Dermis microvascular lymphatic vessel endothelial cell (primary cell): ENCODE data around the gene GALNT18. TPM values are rescaled to one million over a fixed set of nuclear protein-coding genes. Genes with fewer than 3 reads are reported as not detected.

Experiments
- DNase-seq, 2 donors: peaks; one replicate each; pipeline versions ENCODE4 v3.0.0 to v3.0.0-alpha.2; 2010; ENCODE audit warnings: low read depth in 2 of 2
- total RNA-seq: library from RNA; depleted of rRNA; stranded (reverse); fragments of >200 nt; gene quantifications from 2 replicates; pipeline ENCODE4 v1.2.1, GENCODE V29; 2014

GALNT18 gene
- total RNA-seq, 1 donor from 2014 or later = 81.3 TPM

DNA sequence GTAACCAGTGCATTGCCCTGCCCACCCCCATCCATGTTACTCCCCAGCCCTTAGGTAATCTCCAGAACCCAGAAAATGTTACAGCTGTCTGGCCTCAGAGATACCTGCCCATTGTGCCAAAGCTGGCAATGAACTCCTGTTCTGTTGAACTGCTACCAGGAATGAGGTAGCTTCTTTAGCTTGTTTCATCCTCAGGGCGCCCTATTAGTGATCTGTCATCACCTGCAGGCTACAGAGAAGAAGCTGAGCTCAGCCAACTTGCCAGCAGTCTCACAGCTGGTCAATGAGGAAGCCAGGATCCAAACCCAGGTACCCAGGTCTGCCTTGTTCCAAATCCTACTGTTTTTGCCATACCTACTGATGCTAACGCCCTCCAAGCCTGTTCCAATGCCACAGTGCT is 88.7 kb downstream of the GALNT18 start:
- no peak for DNase-seq

DNA sequence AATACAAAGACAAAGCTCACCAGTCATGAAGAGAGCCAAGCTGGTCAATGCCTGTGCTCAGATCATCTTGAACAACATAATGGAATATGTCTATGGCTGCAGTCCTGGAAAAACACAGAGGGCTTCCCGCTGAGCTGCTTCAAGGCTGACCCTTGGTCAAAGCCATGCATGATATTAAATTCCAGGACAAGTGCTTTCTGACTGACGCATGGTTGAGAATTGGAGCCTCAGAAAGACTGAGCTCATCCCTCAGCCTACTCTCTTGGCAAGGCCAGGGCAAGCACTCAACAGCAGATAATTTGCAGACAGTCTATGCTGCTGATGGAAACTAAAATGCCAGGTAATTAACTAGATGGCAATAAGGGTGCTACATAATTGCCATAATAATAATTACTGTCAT is 89.2 kb downstream of the GALNT18 start:
- no peak for DNase-seq

DNA sequence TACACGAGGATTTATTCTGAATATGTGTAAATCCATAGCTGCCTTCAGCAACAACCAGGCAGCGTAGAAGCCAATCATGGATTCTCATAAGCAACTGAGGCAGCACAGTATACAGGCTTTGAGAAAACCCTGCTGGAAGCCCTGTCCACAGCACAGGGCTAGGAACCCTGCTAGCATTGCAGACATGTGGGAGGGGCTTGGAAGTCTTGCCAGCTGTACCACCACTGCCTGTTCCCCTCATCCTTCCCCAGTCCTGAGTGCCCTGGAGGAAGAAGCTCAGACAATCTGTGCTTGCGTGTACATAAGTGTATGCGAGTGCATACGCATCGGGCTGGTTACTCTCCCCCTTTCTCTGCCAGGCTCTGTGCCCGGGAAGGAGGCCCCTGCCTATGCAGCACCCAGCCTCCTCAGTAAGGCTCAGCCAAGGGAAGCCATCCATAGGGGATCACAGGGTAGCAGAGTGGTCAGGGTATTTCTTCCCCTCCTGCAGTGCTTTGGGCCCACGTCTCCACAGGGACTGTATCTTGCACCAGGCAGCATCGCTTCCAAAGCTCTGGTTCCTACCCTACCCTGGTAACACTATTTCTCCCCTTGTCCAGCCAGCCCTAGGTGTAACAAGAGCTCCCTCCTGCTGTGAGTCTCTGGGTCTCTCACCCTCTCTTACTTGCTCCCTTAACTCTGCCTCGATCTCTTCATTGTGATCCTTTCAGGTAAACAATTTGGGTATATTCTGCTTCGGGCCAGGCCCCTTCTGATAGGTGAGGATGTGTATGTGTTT is 90.5 kb downstream of the GALNT18 start:
- DNase-seq = no peak

DNA sequence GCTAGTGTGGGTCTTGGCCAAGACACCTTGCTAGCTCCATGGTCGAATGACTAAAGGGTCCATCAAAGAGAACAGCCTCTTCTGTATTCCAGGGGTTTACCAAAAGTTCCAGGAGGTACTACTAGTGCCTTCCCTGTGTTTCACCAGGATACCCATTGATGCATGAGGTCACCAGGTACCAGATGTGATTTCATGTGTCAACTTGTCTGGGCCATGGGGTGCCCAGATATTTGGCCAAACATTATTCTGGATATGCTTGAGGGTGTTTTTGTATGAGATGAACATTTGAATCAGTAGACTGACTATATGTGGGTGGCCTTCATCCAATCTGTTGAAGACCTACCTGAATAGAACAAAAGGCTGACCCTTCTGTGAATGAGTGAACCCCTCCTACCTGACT is 92.8 kb downstream of the GALNT18 start:
- DNase-seq = no peak

DNA sequence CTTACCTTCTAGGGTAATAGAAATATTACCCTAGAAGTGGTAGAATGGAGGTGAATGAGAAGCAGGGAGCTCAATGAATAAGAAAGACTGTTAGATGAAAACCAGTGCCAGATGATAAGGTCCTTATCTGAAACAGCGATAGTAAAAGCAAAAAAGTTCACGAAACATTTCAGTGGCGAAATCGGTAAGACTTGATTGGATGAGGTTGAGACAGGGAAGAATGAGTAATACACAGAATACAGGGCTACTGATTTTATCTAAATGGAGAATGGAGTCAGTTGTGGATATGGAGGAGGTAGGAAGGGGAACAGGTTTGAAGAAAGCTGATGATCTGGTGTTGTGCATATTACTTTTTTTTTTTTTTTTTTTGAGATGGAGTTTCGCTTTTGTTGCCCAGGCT is 96.5 kb downstream of the GALNT18 start:
- no peak for DNase-seq

DNA sequence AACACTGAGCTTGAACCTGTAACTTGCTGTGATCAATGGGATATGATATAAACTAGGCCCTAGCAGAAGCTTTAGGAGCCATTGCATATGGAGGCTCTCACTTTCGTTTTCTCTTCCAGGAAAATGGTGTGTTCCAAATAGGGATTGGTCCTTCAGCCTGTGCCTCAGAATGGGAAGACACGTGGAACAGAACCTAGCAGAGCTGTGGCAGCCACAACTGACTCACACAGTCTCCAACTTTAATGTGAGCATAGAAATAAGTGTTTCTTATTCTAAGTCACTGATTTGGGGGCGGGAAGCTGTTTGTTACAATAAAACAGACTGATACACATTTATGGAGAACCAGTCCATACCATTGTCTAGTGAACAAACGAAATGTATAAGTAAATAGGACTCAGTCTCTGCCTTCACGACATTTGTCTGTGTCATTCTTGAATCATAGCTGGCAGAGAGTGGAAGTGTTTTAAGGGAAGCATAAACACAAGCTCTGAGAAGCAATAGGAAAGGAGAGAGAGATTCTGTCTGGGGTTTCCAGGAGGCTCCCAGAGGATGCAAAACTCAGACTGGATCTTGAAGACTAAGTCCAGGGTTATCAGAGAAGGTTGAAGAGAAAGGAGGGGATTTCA is 97.3 kb downstream of the GALNT18 start:
- DNase-seq = no peak

DNA sequence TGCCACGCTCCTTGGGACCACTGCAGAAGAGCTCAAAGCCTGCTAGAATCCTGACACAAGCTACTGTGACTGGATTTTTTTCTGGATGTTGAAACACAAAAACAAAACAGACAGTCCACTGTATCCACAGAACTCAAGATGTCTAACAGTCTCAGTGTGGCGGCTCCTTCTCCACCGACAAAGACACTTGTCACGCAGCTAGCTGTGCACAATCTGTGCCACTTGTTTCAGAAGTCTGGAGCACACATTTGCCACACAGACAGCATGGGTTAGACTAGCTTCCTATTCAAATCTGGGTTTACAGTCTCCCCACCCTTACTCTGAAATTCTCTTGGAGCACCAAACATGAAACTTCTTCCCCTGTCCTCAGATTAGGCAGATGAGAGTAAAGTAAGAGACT is 99.2 kb downstream of the GALNT18 start:
- no peak for DNase-seq

DNA sequence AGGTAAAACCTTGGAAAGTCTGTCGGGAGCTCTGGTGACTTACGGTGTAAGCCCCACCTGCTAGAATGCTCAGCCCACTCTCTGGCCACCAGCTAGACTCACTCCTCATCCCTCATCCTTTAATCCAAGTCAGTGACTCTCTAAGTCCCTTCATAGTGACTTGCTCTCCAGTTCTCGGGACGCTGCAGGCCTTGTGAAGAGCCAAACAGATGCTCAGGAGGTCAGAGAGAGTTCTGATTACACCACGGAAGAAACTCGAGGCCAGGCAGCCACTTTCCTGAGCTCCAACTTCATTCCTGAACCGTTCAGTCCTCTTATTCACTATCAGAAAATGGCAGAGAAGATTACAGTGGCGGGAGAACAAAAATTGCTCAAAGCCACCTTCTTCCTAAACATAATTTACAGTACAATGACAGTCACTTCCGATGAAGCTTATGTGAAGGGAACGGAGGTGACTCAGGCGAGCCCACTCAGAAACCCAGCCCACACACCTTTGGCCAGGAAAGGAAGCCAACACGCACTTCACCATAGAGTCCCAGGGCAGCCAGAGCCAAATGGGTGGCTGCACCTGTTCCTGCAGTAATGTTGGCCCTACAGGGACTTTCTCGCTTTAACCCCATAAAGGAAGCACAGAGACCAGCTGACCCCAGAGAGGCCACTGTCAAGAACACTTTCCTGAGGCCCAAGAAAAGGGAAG is 100.4 kb downstream of the GALNT18 start:
- DNase-seq = no peak

DNA sequence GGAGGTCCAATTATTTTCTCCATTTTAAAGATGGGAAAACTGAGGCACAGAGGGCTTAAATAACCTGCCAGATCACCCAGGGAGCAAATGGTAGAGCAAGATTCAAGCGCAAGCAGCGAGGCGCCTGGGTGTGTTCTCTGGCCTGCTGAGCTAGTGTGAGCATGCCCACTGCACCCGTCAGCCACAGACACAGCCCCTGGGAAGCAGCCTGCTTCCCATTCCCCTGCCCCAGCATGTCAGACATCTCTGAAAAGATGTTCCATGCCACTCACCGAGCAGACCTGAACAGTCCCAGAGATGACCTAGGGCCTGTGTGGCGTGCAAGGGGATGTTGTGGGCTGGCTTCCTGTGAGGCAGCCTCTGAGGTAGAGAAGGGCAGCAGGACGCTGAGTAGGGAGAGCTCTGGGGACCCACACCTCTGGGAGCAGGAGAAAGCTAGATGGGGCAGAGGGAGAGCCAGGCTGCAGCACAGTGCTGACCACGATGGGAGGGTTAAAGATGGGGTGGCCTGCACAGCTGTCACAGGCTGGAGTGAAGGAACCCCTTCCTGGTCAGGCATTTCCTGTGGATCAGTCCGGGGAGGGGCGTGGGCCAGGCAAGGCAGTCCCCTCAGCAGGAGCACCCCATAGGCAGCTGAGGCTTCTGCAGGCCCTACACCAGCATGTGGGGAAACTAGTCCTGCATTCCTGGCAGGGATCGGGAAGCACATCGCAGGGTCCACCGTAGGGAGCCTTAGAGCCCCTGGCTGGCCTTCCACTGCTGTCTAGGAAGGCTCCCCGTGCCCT is 101.4 kb downstream of the GALNT18 start:
- no peak for DNase-seq

DNA sequence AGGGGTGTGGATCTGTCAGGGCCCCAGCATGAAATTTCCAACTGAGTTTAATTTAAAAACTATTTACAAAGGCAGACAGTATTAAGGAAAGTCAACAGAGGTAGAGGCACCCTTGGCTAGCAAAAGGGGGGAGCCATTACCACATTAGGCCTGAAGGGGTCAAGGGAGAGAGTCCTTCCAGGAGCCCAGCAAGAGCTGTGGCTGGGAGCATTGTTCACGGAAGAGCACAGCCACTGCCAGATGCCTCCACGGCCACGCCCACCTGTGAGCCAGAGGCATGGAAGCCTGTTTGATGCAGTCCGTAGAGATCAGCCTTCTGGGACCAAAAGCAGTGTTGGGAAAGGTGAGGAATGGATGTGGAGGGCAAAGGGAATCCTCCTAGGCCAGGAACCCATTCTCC is 102.6 kb downstream of the GALNT18 start:
- DNase-seq = no peak

DNA sequence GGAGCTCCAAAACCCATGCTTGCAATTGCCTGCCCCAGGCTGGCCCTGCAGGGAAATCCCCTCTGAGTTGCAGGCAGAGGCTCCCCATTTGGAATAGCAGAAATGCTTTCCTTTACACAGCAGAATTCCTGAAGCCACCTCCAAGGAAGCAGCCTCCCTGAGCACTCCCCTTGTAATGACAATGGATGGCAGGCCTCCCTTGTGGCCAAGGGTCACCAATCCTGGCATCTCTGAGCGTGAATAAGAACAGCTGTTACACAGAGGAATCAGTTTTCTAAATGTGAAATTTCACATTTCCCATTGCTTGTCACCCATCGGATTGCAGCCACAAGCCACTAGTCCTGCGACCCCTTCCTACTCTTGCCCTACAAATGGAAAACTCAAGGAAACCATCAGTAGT is 107.6 kb downstream of the GALNT18 start:
- DNase-seq = no peak

DNA sequence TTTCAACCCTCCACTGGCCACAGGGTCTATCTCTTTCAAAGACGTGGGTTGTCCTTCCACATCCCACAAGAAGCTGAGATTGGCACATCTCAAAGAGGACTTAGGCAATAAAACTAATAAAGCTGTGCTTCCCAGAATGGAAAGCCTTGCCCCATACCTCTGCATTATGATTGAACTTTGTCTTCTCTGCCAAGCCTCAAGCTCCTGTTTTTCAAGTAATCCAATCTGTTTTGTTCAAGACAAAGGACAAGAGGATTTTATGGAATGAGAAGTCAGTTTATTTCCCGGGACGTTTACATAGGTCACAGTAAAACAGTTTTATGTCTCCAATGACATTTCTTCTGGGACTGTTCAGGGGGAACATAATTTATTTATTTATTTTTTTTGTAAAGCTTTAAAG is 108.4 kb downstream of the GALNT18 start:
- no peak for DNase-seq

DNA sequence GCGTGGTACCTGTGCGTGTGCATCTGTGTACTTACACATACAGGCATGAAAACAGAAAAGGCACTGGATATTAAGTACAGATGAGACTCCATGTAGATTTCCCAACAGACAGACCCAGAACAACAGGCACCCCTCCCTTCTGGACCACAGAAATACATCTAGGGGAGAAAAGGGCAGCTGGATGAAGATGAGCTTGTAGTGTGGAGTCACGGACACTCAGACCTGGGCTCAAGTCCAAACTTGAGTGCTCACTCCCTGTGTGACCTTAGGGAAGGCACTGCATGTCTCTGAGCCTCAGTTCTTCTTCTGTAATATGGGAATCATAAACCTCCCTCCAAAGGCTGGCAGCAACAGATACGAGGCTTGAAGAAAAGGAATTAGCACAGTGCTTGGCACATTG is 108.9 kb downstream of the GALNT18 start:
- no peak for DNase-seq

DNA sequence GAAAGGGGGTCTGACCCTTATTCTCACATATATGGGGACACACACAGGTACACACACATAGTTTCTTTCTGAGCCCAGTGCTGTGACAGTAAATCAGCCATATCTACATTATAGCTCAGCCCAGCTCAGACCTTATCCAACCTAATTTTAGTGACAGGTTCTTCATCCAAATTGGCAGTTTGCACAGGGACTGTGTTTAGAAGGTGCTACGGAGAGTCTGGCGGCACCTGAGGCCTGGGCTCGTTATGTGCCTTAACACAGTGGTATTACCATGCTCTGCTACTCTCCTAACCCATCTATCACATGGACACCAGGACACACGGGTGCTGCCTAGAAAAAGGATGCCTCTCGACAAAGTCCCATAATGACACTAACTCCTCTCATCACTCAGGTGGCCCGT is 109.3 kb downstream of the GALNT18 start:
- DNase-seq = no peak

DNA sequence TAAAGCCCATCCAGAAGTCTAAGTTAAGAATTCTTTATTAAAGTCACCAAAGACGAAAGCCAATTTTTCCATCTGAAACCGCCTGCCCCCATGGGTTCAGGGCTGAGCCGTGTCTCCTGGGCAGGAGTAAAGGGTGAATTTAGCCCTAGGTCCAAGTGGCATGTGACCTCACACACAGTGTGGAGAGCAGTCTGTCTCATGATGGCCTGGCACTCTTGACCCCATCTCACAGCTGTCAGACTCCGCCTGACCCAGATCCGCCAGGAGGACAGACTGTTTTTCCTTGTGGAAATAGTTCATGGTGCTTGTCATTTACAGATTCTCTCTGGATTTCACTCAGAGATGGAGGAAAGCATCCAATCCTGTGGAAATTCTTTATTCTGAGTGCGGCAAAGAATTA is 109.7 kb downstream of the GALNT18 start:
- no peak for DNase-seq

DNA sequence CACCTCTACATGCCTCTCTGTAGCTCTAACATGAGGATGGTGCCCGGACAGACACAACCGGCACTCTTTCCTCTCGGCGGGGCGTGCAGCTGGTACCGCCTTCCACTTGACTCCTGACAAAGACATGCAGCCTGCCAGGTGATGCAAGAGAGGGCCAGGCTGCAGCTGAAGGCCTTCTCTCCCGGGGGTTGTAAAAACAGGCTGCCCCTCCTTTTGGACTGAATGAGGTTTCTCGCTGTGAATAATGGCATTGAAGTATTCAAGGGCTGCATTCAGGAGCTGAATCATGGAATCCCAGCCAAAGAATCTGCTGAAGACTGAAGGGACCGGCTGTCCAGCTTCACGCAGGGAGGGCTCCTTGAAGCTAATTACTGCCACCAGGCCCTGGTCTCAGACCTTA is 110.9 kb downstream of the GALNT18 start:
- DNase-seq = no peak

DNA sequence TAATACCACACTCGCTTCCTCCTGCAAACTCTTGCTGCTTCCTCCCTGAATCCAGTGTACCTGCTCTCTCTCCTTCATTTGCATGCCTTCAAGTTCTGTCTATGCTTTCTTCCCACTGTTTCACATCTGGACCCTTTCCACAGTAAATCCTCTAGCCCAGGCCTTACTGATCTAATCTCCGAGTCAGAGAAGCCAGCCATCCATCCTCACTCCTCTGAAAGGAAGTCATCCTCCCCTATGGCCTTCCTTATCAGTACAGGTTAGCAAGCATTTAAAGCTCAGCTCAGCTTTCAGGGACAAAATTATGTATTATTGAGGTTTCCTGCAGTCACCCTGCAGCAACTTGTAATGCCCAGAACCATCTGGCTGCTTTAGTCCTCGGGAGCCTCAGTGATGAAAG is 116.1 kb downstream of the GALNT18 start:
- DNase-seq = no peak

DNA sequence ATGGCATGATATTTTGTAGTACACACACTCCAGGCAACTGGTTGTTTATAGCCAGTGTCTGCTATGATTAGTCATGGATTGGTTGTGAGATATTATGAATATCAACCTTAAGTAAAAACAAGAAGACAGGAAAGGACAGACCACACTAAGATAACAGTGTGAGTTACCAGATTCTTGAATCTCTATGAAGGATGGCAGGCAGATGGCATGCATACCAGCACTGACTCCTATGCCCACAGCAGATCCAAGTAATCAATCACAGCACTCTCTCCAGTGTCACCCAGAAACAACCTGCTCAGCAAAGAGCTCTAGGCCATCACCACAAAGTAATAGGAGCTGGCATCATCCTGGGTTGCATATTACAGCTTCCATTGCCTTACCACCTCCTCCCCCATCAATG is 116.6 kb downstream of the GALNT18 start:
- no peak for DNase-seq

DNA sequence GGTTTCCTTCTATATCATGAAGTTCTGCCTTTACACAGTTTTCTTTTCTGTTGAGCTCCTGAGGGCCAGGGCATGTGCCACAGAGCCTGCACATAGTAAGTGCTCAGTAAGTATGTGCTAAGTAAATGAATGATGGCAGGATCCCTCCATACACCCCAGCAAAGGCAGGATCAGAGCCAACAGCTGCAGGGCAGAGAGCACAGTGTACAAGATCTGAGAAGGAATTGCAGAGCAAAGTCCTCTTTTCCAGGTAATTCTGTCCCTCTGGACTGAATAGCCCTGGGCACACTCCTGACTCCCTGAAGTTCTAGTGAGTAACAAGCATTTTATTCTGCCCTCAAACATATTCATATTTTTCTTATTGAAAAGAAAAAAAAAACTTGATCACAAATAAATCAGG is 117.7 kb downstream of the GALNT18 start:
- no peak for DNase-seq

DNA sequence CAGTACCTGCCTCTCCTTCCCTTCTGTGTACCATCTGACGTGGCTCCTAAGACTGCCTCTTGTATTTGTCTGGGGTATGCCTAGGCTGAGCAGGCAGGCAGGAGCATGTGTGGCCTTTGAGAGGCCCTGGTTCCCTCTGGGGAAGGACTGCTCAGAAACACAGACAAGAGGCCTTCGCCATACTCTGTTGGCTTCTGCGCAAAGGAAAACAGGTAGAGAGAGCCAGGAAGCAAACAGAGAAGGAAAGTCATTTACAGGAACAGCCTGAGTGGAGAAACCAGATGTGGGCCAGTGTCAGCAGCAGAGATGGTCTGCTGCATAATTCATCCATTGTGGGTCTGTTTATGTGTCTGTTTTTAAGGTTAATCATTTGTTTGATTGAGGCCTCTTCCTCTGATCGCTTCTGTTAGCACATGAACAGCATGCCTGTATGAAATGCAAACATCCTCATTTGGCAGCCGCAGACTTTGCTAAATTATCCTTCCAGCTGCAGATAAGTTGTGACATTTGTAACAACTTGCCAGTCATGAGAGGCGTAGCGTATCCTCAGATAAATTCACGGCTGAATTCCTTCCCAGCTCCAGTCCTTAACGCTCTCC is 119.4 kb downstream of the GALNT18 start:
- no peak for DNase-seq

DNA sequence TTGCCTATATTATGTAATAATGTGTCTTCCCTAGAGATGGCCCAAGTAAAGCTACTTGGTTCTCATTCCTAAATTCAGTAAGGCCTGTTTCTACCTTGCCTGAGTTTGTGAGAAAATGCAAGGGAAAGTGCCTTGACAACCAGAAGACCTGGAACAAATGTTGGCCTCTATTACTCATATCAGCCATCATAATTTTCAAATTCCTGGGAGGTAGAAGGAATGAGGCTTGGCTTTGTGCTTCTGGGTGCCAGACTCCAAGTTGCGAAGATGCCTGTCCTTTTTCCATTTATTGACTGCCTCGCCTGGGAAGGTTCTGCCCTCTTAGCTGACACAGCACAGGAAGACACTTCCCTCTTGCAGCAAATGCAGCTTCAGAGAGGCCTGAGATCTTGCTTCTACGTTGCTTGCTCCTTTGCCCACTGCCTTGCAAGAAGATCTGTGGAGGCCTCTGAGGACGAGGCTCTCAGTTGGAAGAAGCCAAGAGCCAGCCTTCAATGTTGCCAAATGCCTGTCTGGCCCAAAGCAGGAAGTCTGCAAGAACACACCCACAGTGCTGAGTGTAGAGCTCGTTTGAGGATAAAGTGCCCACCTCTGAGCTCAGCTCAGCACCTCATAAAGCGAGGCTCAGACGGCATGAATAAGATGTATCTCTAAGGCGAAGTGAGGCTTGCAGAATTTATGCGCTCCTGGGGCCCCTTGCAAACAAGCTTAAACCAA is 120.1 kb downstream of the GALNT18 start:
- DNase-seq = no peak
